IgD-negative memory B cell (primary cell): Measurements from ENCODE around the gene CHST14. TPM values are rescaled to one million over a fixed set of nuclear protein-coding genes. Genes with fewer than 3 reads are reported as not detected.
"Not testable (repeated sequence)": the region's sequence is repeated elsewhere in the genome, so short reads cannot be mapped to it uniquely, and the experiment has no call there.

Experiments used
- H3K27ac Mint-ChIP-seq, 3 donors: one replicate each; pipeline ENCODE4 v1.8.0; 2020 to 2022; ENCODE audit warnings: mild to moderate bottlenecking in 3 of 3, mixed read lengths in 3 of 3, moderate library complexity in 1 of 3
- H3K27me3 Mint-ChIP-seq: one replicate; pipeline ENCODE4 v1.8.0; 2021; ENCODE audit warnings: mixed read lengths
- H3K36me3 Mint-ChIP-seq: one replicate; pipeline ENCODE4 v1.8.0; 2020; ENCODE audit warnings: mild to moderate bottlenecking, mixed read lengths
- H3K4me1 Mint-ChIP-seq, 3 donors: one replicate each; pipeline ENCODE4 v1.8.0; 2020 to 2022; ENCODE audit warnings: mixed read lengths in 3 of 3, mild to moderate bottlenecking in 1 of 3
- H3K4me3 Mint-ChIP-seq, 4 donors: one replicate each; pipeline ENCODE4 v1.8.0; 2020 to 2022; ENCODE audit warnings: mild to moderate bottlenecking in 4 of 4, mixed read lengths in 4 of 4, moderate library complexity in 3 of 4
- H3K9me3 Mint-ChIP-seq, 3 donors: one replicate each; pipeline ENCODE4 v1.8.0; 2020 to 2021; ENCODE audit warnings: mixed read lengths in 3 of 3, mild to moderate bottlenecking in 1 of 3
- polyA plus RNA-seq: library from polyadenylated mRNA; unstranded; fragments of 300-500 nt; fragmentation: Illumina TruSeq; gene quantifications from one replicate; pipeline ENCODE4 v1.2.3, GENCODE V29; 2021

CHST14 gene
- polyA plus RNA-seq, 1 donor from 2014 or later: 1.8 TPM

GRCh38 chr15:40450047-40450446 lies 20.7 kb upstream of the CHST14 start:
- Mint-ChIP-seq H3K27me3 (no peaks in the 10 kb centered on the region), H3K36me3 (no peaks in the 10 kb centered on the region), H3K9me3 (no peaks in the 10 kb centered on the region), H3K4me1 (peaks cover 32 to 53% (median 44%) of the 10 kb centered on the region in 3 donors), H3K4me3 (no peak overlapping the region), H3K27ac (no peak overlapping the region)

- peak overlapping the region in 1 of 3 donors; percentile 59 for H3K27ac Mint-ChIP-seq
- peak overlapping the region in 2 of 4 donors; percentile 11 to 68 for H3K4me3 Mint-ChIP-seq
- H3K4me1 Mint-ChIP-seq: peaks cover 37 to 53% (median 44%) of the 10 kb centered on the region in 3 donors
- no peaks in the 10 kb centered on the region for H3K9me3 Mint-ChIP-seq
- H3K36me3 Mint-ChIP-seq: no peaks in the 10 kb centered on the region
- no peaks in the 10 kb centered on the region for H3K27me3 Mint-ChIP-seq
Measured at GRCh38 chr15:40451527-40452158, 19.1 kb upstream of the CHST14 start.

- Mint-ChIP-seq H3K9me3 (no peaks in the 10 kb centered on the region), H3K27ac (peak overlapping the region in 1 of 3 donors; percentile 59), H3K4me1 (peaks cover 37 to 51% (median 44%) of the 10 kb centered on the region in 3 donors), H3K36me3 (no peaks in the 10 kb centered on the region), H3K27me3 (no peaks in the 10 kb centered on the region), H3K4me3 (no peak overlapping the region)
Measured at GRCh38 chr15:40452296-40453090, 18.3 kb upstream of the CHST14 start.

GRCh38 chr15:40453941-40454340 lies 16.8 kb upstream of the CHST14 start:
- not testable (repeated sequence) for H3K27me3 Mint-ChIP-seq, H3K9me3 Mint-ChIP-seq, H3K36me3 Mint-ChIP-seq
- peak overlapping the region in 2 of 4 donors; percentile 38 to 62 for H3K4me3 Mint-ChIP-seq
- H3K4me1 Mint-ChIP-seq: peaks cover 37 to 51% (median 44%) of the 10 kb centered on the region in 3 donors
- H3K27ac Mint-ChIP-seq: peak overlapping the region in 1 of 3 donors; percentile 90

- H3K4me1 Mint-ChIP-seq: peaks cover 35 to 46% (median 37%) of the 10 kb centered on the region in 3 donors
- no peaks in the 10 kb centered on the region for H3K9me3 Mint-ChIP-seq
- peak overlapping the region in 2 of 4 donors; percentile 54 to 71 for H3K4me3 Mint-ChIP-seq
- H3K36me3 Mint-ChIP-seq: no peaks in the 10 kb centered on the region
- peak overlapping the region in 1 of 3 donors; percentile 27 for H3K27ac Mint-ChIP-seq
- no peaks in the 10 kb centered on the region for H3K27me3 Mint-ChIP-seq
Measured at GRCh38 chr15:40454904-40455391, 15.8 kb upstream of the CHST14 start.

- Mint-ChIP-seq H3K27ac (no peak overlapping the region), H3K36me3 (no peaks in the 10 kb centered on the region), H3K4me1 (peaks cover 30 to 35% (median 31%) of the 10 kb centered on the region in 3 donors), H3K9me3 (no peaks in the 10 kb centered on the region), H3K27me3 (no peaks in the 10 kb centered on the region), H3K4me3 (no peak overlapping the region)
Measured at GRCh38 chr15:40456299-40456712, 14.5 kb upstream of the CHST14 start.

GRCh38 chr15:40456738-40457137 lies 14.0 kb upstream of the CHST14 start:
- Mint-ChIP-seq H3K36me3 (no peaks in the 10 kb centered on the region), H3K4me3 (no peak overlapping the region), H3K9me3 (no peaks in the 10 kb centered on the region), H3K4me1 (peaks cover 25 to 31% (median 28%) of the 10 kb centered on the region in 3 donors), H3K27me3 (no peaks in the 10 kb centered on the region), H3K27ac (no peak overlapping the region)

- H3K9me3 Mint-ChIP-seq: no peaks in the 10 kb centered on the region
- H3K27ac Mint-ChIP-seq: no peak overlapping the region
- no peak overlapping the region for H3K4me3 Mint-ChIP-seq
- H3K36me3 Mint-ChIP-seq: no peaks in the 10 kb centered on the region
- H3K27me3 Mint-ChIP-seq: no peaks in the 10 kb centered on the region
- peaks cover 7 to 15% (median 13%) of the 10 kb centered on the region in 3 donors for H3K4me1 Mint-ChIP-seq
Measured at GRCh38 chr15:40458495-40459371, 12.1 kb upstream of the CHST14 start.

GRCh38 chr15:40459391-40460015 lies 11.3 kb upstream of the CHST14 start:
- peaks cover 0 to 11% (median 7%) of the 10 kb centered on the region in 3 donors for H3K4me1 Mint-ChIP-seq
- H3K27me3 Mint-ChIP-seq: no peaks in the 10 kb centered on the region
- H3K9me3 Mint-ChIP-seq: no peaks in the 10 kb centered on the region
- H3K27ac Mint-ChIP-seq: no peak overlapping the region
- H3K4me3 Mint-ChIP-seq: no peak overlapping the region
- no peaks in the 10 kb centered on the region for H3K36me3 Mint-ChIP-seq

- H3K27ac Mint-ChIP-seq: peak overlapping the region in 1 of 3 donors; percentile 62
- no peaks in the 10 kb centered on the region for H3K9me3 Mint-ChIP-seq
Measured at GRCh38 chr15:40460404-40460803, 10.4 kb upstream of the CHST14 start.

GRCh38 chr15:40461958-40462357 lies 8.8 kb upstream of the CHST14 start:
- no peak overlapping the region for H3K4me3 Mint-ChIP-seq
- no peak overlapping the region for H3K27ac Mint-ChIP-seq
- H3K9me3 Mint-ChIP-seq: no peaks in the 10 kb centered on the region
- peaks cover 0 to 1% (median 0%) of the 10 kb centered on the region in 3 donors for H3K4me1 Mint-ChIP-seq
- peaks cover 2% of the 10 kb centered on the region for H3K36me3 Mint-ChIP-seq
- no peaks in the 10 kb centered on the region for H3K27me3 Mint-ChIP-seq

More at GRCh38 chr15:40460404-40460803, 10.4 kb upstream of the CHST14 start:
- Mint-ChIP-seq H3K4me1 (peaks cover 0 to 6% (median 2%) of the 10 kb centered on the region in 3 donors), H3K4me3 (no peak overlapping the region), H3K27me3 (no peaks in the 10 kb centered on the region), H3K36me3 (no peaks in the 10 kb centered on the region)

- H3K27me3 Mint-ChIP-seq: no peaks in the 10 kb centered on the region
- peaks cover 0 to 1% (median 0%) of the 10 kb centered on the region in 3 donors for H3K4me1 Mint-ChIP-seq
- no peak overlapping the region for H3K4me3 Mint-ChIP-seq
- no peaks in the 10 kb centered on the region for H3K9me3 Mint-ChIP-seq
- peaks cover 2% of the 10 kb centered on the region for H3K36me3 Mint-ChIP-seq
- no peak overlapping the region for H3K27ac Mint-ChIP-seq
Measured at GRCh38 chr15:40463279-40463678, 7.5 kb upstream of the CHST14 start.

GRCh38 chr15:40463886-40464545 lies 6.8 kb upstream of the CHST14 start:
- H3K27me3 Mint-ChIP-seq: no peaks in the 10 kb centered on the region
- H3K9me3 Mint-ChIP-seq: no peaks in the 10 kb centered on the region
- H3K4me1 Mint-ChIP-seq: peaks cover 0 to 1% (median 0%) of the 10 kb centered on the region in 3 donors
- H3K4me3 Mint-ChIP-seq: no peak overlapping the region
- peaks cover 2% of the 10 kb centered on the region for H3K36me3 Mint-ChIP-seq
- H3K27ac Mint-ChIP-seq: peak overlapping the region in 2 of 3 donors; percentile 43 to 63
